ENCODE results near the gene IGSF9. TPM values are rescaled to one million over a fixed set of nuclear protein-coding genes. Genes with fewer than 3 reads are reported as not detected.

The IGSF9 gene
- total RNA-seq, 2 donors from 2014 or later: not detected

DNA sequence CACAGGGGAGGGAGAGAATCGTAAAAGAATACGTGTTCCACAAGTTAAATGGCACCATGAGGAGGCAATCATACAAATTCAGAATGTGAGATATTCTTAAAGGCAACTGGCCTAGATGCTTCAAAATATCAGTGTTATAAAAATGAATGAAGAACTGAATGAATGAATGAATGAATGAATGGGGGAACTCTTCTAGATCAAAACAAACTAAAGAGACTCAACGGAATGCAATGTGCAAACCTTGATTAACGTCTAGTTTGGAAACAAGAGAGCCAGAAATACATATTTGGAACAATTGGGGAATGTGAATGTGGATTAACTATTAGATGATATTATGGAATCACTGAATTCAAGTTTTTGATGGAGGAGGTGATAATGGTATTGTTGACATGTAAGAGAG lies 62.3 kb downstream of the IGSF9 start:
- H3K9me3 Mint-ChIP-seq: no peaks in the 10 kb centered on the region
- no peak overlapping the region for H3K27ac Mint-ChIP-seq
- H3K4me1 Mint-ChIP-seq: no peaks in the 10 kb centered on the region
- no peak overlapping the region for H3K4me3 Mint-ChIP-seq
- H3K27me3 Mint-ChIP-seq: no peaks in the 10 kb centered on the region
- no peaks in the 10 kb centered on the region for H3K36me3 Mint-ChIP-seq (ENCODE audit: low read depth)
- ATAC-seq (replicated peaks): no peak

GRCh38 chr1:159882527-159882862 lies 62.9 kb downstream of the IGSF9 start:
- no peak overlapping the region for H3K27ac Mint-ChIP-seq

DNA sequence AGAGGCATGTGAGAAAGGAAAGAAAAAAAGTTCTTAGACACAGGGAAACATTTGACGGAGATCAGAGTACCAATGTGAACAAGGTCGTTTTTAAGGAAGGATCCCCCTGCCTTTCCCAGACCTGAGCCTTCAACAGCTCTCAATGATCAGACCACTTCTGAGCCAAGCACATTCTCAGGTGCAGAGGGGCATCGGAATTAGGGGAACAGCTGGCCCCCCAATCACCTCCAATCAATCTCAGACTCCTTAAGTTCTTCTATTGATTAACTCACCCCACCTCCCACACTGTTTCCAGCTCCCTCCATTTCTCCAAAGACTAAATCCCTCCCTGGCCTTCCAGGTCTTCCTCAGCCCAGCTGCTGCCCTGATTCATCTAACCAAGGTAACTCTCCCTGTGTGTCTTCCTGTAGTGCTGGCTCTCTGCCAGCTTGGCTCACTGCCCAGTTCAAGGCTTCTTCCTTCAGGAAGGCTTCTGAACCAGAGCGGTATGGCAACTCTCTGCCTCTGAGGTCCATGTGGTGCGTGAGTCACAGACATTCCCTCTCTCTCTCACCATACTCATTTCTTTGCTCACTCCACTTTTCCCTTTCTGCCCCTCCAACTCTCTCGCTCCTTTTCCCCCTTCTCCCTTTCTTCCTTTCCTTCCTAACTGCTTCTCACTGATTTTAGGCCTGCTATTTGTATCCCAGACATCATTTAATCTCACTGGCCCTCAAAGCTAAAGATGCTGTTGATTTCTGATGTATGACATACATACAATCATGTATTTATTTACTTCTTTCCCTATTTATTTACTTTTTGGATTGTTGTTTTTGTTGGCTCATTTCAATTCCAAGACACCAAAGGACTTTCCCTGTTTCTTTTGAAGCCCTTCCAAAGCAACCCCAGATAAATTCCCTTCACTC lies 63.5 kb downstream of the IGSF9 start:
- Mint-ChIP-seq H3K4me3 (no peak overlapping the region), H3K4me1 (no peaks in the 10 kb centered on the region), H3K27me3 (no peaks in the 10 kb centered on the region), H3K9me3 (no peaks in the 10 kb centered on the region), H3K36me3 (ENCODE audit: low read depth) (no peaks in the 10 kb centered on the region), H3K27ac (no peak overlapping the region)
- ATAC-seq (replicated peaks): peak; percentile 75

More at GRCh38 chr1:159882527-159882862, 62.9 kb downstream of the IGSF9 start:
- H3K4me3 Mint-ChIP-seq: no peak overlapping the region
- H3K4me1 Mint-ChIP-seq: no peaks in the 10 kb centered on the region
- H3K36me3 Mint-ChIP-seq (ENCODE audit: low read depth): no peaks in the 10 kb centered on the region
- H3K27me3 Mint-ChIP-seq: no peaks in the 10 kb centered on the region
- no peaks in the 10 kb centered on the region for H3K9me3 Mint-ChIP-seq
- no peak for ATAC-seq (replicated peaks)

GRCh38 chr1:159880430-159880829 lies 65.0 kb downstream of the IGSF9 start:
- no peak overlapping the region for H3K4me3 Mint-ChIP-seq
- H3K9me3 Mint-ChIP-seq: no peaks in the 10 kb centered on the region
- no peak for ATAC-seq (replicated peaks)
- no peaks in the 10 kb centered on the region for H3K27me3 Mint-ChIP-seq
- no peaks in the 10 kb centered on the region for H3K36me3 Mint-ChIP-seq (ENCODE audit: low read depth)
- H3K4me1 Mint-ChIP-seq: no peaks in the 10 kb centered on the region
- H3K27ac Mint-ChIP-seq: no peak overlapping the region

DNA sequence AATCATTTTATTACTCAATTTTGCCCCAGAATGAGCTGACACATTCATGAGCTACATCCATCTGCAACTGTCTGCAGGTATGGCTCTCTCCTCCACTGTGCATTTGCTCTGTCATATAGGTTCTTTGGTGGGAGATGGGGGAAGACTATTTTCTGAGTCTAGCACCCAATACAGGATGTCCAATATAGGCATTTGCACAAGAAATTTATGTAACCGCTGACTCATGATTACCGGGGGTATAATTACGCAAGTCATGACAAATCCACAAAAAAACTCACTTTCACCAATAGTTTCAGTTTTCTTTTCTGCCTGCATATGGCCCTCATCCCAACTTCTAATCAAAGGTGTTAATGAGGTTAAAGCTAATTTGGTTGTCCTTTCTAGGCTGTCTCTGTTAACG lies 65.4 kb downstream of the IGSF9 start:
- Mint-ChIP-seq H3K36me3 (ENCODE audit: low read depth) (no peaks in the 10 kb centered on the region), H3K27me3 (no peaks in the 10 kb centered on the region), H3K4me1 (no peaks in the 10 kb centered on the region), H3K9me3 (no peaks in the 10 kb centered on the region), H3K4me3 (no peak overlapping the region), H3K27ac (no peak overlapping the region)
- ATAC-seq (replicated peaks): no peak

- no peaks in the 10 kb centered on the region for H3K9me3 Mint-ChIP-seq
- H3K4me1 Mint-ChIP-seq: no peaks in the 10 kb centered on the region
- H3K36me3 Mint-ChIP-seq (ENCODE audit: low read depth): no peaks in the 10 kb centered on the region
- H3K27me3 Mint-ChIP-seq: no peaks in the 10 kb centered on the region
- no peak overlapping the region for H3K27ac Mint-ChIP-seq
- no peak overlapping the region for H3K4me3 Mint-ChIP-seq
- ATAC-seq (replicated peaks): no peak
These were observed 66.3 kb downstream of the IGSF9 start for GRCh38 chr1:159879136-159879535.

GRCh38 chr1:159877695-159878444 lies 67.5 kb downstream of the IGSF9 start:
- no peak overlapping the region for H3K4me3 Mint-ChIP-seq
- no peaks in the 10 kb centered on the region for H3K4me1 Mint-ChIP-seq
- H3K27me3 Mint-ChIP-seq: no peaks in the 10 kb centered on the region
- ATAC-seq (replicated peaks): no peak
- H3K27ac Mint-ChIP-seq: no peak overlapping the region
- no peaks in the 10 kb centered on the region for H3K9me3 Mint-ChIP-seq
- no peaks in the 10 kb centered on the region for H3K36me3 Mint-ChIP-seq (ENCODE audit: low read depth)

Other genes with a start within 250 kb of the IGSF9 start
- gene CRP, start 231.0 kb downstream of the IGSF9 start, total RNA-seq: not detected
- 10 to 100 TPM; 17.7 to 26.5 TPM for gene DUSP23, start 164.7 kb downstream of the IGSF9 start, total RNA-seq
- gene FCRL6, start 143.3 kb downstream of the IGSF9 start, total RNA-seq: not detected
- 1 to 10 TPM in 1 of 2 donors, under 1 TPM in 1; 0.30 to 1.2 TPM for gene SLAMF8, start 118.7 kb downstream of the IGSF9 start, total RNA-seq
- under 1 TPM in 1 of 2 donors, not detected in 1; 0.26 TPM for gene VSIG8, start 83.0 kb downstream of the IGSF9 start, total RNA-seq
- 1 to 10 TPM in 1 of 2 donors, under 1 TPM in 1; 0.78 to 3.6 TPM for gene CFAP45, start 45.4 kb downstream of the IGSF9 start, total RNA-seq
- 100 to 1,000 TPM; 457 to 593 TPM for gene TAGLN2, start 20.1 kb downstream of the IGSF9 start, total RNA-seq
- not detected for gene SLAMF9, start 8.6 kb upstream of the IGSF9 start, total RNA-seq
- gene PIGM, start 86.4 kb upstream of the IGSF9 start, total RNA-seq: 1 to 10 TPM; 3.5 to 4.2 TPM
- not detected for gene KCNJ10, start 124.5 kb upstream of the IGSF9 start, total RNA-seq
- gene KCNJ9, start 135.9 kb upstream of the IGSF9 start, total RNA-seq: under 1 TPM in 1 of 2 donors, not detected in 1; 0.13 TPM
- gene IGSF8, start 153.0 kb upstream of the IGSF9 start, total RNA-seq: 10 to 100 TPM; 23.8 to 30.8 TPM
- gene ATP1A2, start 170.1 kb upstream of the IGSF9 start, total RNA-seq: not detected
- under 1 TPM in 1 of 2 donors, not detected in 1; 0.48 TPM for gene ATP1A4, start 206.0 kb upstream of the IGSF9 start, total RNA-seq
- gene CASQ1, start 245.0 kb upstream of the IGSF9 start, total RNA-seq: not detected

Measured in activated T-helper 17 cell treated with anti-CD3 and anti-CD28 coated beads, Interleukin-2, amount 50 U/mL, for 72 hours (primary cell).